ENCODE results near the gene ST8SIA3. TPM values are rescaled to one million over a fixed set of nuclear protein-coding genes. Genes with fewer than 3 reads are reported as not detected.

ST8SIA3 gene
- total RNA-seq, 4 donors from 2014 or later = under 0.01 to 0.14 TPM; not detected in 2

DNA sequence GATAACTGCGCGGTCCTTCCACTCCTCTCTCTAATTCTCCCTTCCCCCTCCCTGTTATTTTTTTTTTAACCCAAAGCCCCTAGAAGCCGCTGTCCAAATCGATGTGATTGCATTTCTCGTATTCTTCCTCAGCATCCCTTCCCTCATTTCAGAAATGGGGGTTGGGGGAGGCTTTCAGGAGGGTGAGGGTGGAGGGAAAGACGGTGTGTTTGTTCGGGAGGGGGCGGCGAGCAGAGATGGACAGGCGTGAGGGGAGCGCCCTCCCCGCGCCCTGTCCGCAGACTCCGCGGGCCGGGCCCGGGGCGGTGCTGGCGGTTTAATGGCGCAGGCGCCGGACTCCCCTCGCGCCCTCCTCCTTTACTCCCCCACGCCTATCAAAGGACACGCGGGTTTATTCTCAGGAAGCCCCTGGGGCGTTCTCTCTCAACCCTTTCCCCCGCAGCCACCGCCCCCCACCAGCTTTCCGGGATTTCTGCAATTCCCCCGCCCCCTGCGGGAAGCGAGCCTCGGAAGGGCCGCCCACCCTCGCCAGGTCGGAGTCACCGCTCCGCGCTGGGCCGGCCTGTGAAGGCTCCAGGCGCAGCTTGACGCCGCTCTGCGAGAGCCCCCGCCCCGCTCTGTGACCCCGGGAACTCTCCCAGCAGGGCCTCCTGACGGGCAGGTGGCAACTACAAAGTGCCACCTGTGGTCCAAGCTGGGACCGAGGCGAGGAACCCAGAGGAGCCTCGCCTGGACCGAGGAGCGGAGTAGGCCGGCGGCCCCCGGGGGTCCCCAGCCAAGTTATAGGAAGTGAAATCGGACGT lies 981 bp downstream of the ST8SIA3 start:
- TF ChIP-seq, protein P1, sequence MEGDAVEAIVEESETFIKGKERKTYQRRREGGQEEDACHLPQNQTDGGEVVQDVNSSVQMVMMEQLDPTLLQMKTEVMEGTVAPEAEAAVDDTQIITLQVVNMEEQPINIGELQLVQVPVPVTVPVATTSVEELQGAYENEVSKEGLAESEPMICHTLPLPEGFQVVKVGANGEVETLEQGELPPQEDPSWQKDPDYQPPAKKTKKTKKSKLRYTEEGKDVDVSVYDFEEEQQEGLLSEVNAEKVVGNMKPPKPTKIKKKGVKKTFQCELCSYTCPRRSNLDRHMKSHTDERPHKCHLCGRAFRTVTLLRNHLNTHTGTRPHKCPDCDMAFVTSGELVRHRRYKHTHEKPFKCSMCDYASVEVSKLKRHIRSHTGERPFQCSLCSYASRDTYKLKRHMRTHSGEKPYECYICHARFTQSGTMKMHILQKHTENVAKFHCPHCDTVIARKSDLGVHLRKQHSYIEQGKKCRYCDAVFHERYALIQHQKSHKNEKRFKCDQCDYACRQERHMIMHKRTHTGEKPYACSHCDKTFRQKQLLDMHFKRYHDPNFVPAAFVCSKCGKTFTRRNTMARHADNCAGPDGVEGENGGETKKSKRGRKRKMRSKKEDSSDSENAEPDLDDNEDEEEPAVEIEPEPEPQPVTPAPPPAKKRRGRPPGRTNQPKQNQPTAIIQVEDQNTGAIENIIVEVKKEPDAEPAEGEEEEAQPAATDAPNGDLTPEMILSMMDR (IDR thresholded peaks at IDR 0.05) = no peak
- TF ChIP-seq POLR2A (IDR thresholded peaks at IDR 0.05) (no peak), EP300 (IDR thresholded peaks at IDR 0.05; ENCODE audit: low read depth) (no peak), POLR2AphosphoS5 (IDR thresholded peaks at IDR 0.05) (no peak)
- no peaks in the 10 kb centered on the region for H3K4me1 ChIP-seq
- no peak for DNase-seq
- WGBS, 2 donors (ENCODE audit: low coverage in 1 of 2) = 10 to 25% methylated on average over 10 to 57 of the region's 61 CpGs
- intact Hi-C loops (cut with DNase I; ENCODE audit: low total_unique reads) = no loop called here
- H3K27me3 ChIP-seq = peaks cover 75% of the 10 kb centered on the region
- in situ Hi-C loops (cut with MboI; ENCODE audit: low pct_ligation_motif_present in 1 of 4, low pct_unique_long_range_greater_than_20kb in 1 of 4, low sequenced_read_pairs in 3 of 4) = no loop called here
- no peaks in the 10 kb centered on the region for H3K36me3 ChIP-seq
- H3K27ac ChIP-seq = no peak overlapping the region
- no peak overlapping the region for H3K4me3 ChIP-seq
- no peaks in the 10 kb centered on the region for H3K9me3 ChIP-seq

DNA sequence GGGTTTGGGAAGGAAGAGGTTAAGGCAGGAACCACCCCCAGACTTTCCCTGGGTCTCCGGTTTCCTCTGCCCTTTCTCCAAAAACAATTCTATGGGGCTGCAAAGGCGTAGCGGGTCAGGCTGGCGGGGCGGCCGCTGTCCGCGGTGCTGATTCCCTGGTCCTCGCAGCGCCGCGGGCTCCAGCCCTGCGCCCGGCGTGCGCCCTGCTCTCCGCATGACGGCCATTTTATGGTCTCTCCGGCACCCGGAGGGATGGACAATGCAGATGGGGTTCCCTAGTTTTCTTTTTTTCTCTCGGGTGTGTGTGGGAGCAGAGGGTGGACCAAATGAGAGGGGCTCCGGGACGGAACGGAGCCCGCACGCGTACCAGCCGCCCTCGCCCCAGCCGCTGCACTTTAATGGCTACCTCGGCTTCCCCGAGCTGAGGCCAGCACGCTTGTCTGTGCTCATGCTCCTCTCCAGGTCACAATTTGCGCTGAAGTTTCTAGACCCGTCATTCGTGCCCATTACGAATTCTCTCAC lies 1.6 kb downstream of the ST8SIA3 start:
- TF ChIP-seq POLR2A (IDR thresholded peaks at IDR 0.05) (no peak), POLR2AphosphoS5 (IDR thresholded peaks at IDR 0.05) (no peak), EP300 (IDR thresholded peaks at IDR 0.05; ENCODE audit: low read depth) (no peak)
- TF ChIP-seq, protein P1 (IDR thresholded peaks at IDR 0.05) = no peak
- peaks cover 75% of the 10 kb centered on the region for H3K27me3 ChIP-seq
- intact Hi-C loops (cut with DNase I; ENCODE audit: low total_unique reads) = no loop called here
- no peak overlapping the region for H3K27ac ChIP-seq
- no peak overlapping the region for H3K4me3 ChIP-seq
- WGBS, 2 donors (ENCODE audit: low coverage in 1 of 2) = 20 to 23% methylated on average over 8 to 37 of the region's 37 CpGs
- H3K4me1 ChIP-seq = no peaks in the 10 kb centered on the region
- DNase-seq = no peak
- no peaks in the 10 kb centered on the region for H3K36me3 ChIP-seq
- in situ Hi-C loops (cut with MboI; ENCODE audit: low pct_ligation_motif_present in 1 of 4, low pct_unique_long_range_greater_than_20kb in 1 of 4, low sequenced_read_pairs in 3 of 4) = no loop called here
- no peaks in the 10 kb centered on the region for H3K9me3 ChIP-seq

DNA sequence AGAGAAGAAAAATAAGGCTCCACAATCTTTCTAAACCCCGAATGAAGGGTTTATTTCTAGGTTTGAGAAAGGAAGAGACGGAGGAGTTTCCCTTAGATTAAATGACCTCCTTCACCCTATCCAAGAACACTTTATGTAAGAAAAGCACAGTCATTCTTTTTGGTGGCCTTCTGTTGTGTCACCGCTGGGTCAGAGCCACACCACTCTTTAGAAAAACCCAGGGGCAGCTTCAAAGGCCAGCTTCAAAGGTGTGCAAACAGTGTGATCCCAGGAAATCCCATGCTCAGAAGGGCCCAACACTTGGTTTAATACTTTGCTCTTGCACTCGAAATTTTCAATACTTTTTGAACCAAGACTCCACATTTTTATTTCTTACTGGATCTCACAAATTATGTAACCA lies 7.1 kb downstream of the ST8SIA3 start:
- intact Hi-C loops (cut with DNase I; ENCODE audit: low total_unique reads) = no loop called here
- no peak overlapping the region for H3K27ac ChIP-seq
- peaks cover 36% of the 10 kb centered on the region for H3K27me3 ChIP-seq
- H3K9me3 ChIP-seq = no peaks in the 10 kb centered on the region
- DNase-seq = no peak
- H3K4me1 ChIP-seq = no peaks in the 10 kb centered on the region
- TF ChIP-seq POLR2AphosphoS5 (IDR thresholded peaks at IDR 0.05) (no peak), EP300 (IDR thresholded peaks at IDR 0.05; ENCODE audit: low read depth) (no peak), POLR2A (IDR thresholded peaks at IDR 0.05) (no peak)
- TF ChIP-seq, protein P1 (IDR thresholded peaks at IDR 0.05) = no peak
- in situ Hi-C loops (cut with MboI; ENCODE audit: low pct_ligation_motif_present in 1 of 4, low pct_unique_long_range_greater_than_20kb in 1 of 4, low sequenced_read_pairs in 3 of 4) = no loop called here
- H3K36me3 ChIP-seq = no peaks in the 10 kb centered on the region
- H3K4me3 ChIP-seq = no peak overlapping the region
- 0 to 59% methylated on average over 1 to 4 of the region's 4 CpGs for WGBS, 2 donors (ENCODE audit: low coverage in 1 of 2)

- no peak for TF ChIP-seq EP300 (IDR thresholded peaks at IDR 0.05; ENCODE audit: low read depth)
- TF ChIP-seq, protein P1 (IDR thresholded peaks at IDR 0.05) = no peak
- TF ChIP-seq POLR2AphosphoS5 (IDR thresholded peaks at IDR 0.05) = no peak
- TF ChIP-seq POLR2A (IDR thresholded peaks at IDR 0.05) = no peak
- DNase-seq = no peak
- Histone ChIP-seq H3K9me3 (no peaks in the 10 kb centered on the region), H3K27me3 (peaks cover 12% of the 10 kb centered on the region), H3K4me3 (no peak overlapping the region), H3K36me3 (no peaks in the 10 kb centered on the region), H3K27ac (no peak overlapping the region), H3K4me1 (no peaks in the 10 kb centered on the region)
- in situ Hi-C loops (cut with MboI; ENCODE audit: low pct_ligation_motif_present in 1 of 4, low pct_unique_long_range_greater_than_20kb in 1 of 4, low sequenced_read_pairs in 3 of 4) (no loop called here), intact Hi-C loops (cut with DNase I; ENCODE audit: low total_unique reads) (no loop called here)
Measured at GRCh38 chr18:57362714-57363113, 10.4 kb downstream of the ST8SIA3 start.
